Adrenal gland (tissue), 5 donors: Measurements from ENCODE around the gene MTHFD1L.

ENCODE experiments used
- POLR2A ChIP-seq, 2 donors: fragments of 450-650 bp; IDR thresholded peaks; one replicate each; pipeline ENCODE4 v1.6.1; 2017; ENCODE audit warnings: antibody characterized with exemption in 2 of 2, mild to moderate bottlenecking in 2 of 2, moderate library complexity in 1 of 2
- TF ChIP-seq, protein P1 (sequence below), 6 experiments: fragments of 450-650 bp in 4 of 6; fragments of 200-600 bp in 2 of 6; sonication (generic) in 1 of 6; IDR thresholded peaks; 1 replicate in 5 of 6; 2 replicates in 1 of 6; pipeline versions ENCODE4 v1.5.1 to v1.8.0; 2016 to 2021; ENCODE audit warnings: antibody characterized with exemption in 6 of 6, mild to moderate bottlenecking in 2 of 6, moderate library complexity in 1 of 6
- donor health status: DM: no; HTN: no; CAD: no.

DNA sequence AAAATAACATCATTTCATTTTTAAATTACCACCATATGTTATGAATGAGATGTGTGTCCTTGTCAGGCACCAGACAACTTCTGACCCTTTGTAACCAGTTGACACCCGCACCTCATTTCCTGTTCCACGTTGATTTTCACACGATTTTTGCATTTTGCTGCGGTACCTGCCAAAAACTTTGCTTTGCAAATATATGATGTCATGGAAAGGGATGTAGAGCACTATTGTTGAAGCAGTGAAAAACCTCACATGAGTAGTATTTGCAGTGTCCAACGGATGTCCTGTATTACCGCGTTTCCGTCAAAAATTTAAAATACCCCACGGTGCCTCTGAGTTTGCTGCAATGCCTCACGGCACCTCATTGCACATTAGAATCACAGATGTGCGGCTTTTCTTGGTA is 115.6 kb downstream of the MTHFD1L start:
- no peak for TF ChIP-seq POLR2A (IDR thresholded peaks at IDR 0.05)
- TF ChIP-seq, protein P1, sequence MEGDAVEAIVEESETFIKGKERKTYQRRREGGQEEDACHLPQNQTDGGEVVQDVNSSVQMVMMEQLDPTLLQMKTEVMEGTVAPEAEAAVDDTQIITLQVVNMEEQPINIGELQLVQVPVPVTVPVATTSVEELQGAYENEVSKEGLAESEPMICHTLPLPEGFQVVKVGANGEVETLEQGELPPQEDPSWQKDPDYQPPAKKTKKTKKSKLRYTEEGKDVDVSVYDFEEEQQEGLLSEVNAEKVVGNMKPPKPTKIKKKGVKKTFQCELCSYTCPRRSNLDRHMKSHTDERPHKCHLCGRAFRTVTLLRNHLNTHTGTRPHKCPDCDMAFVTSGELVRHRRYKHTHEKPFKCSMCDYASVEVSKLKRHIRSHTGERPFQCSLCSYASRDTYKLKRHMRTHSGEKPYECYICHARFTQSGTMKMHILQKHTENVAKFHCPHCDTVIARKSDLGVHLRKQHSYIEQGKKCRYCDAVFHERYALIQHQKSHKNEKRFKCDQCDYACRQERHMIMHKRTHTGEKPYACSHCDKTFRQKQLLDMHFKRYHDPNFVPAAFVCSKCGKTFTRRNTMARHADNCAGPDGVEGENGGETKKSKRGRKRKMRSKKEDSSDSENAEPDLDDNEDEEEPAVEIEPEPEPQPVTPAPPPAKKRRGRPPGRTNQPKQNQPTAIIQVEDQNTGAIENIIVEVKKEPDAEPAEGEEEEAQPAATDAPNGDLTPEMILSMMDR (IDR thresholded peaks at IDR 0.05), result no peak
